Measurements from ENCODE around the gene CIRBP.

The CIRBP gene

GRCh38 chr19:1277061-1277460 is 7.9 kb downstream of the CIRBP start:
- TF ChIP-seq EP300 (IDR thresholded peaks at IDR 0.05; ENCODE audit: borderline replicate concordance) = no peak
- 0 out of 2 replicates have a peak, but pooled peaks have one; percentile 14 for TF ChIP-seq REST (IDR thresholded peaks at IDR 0.05; ENCODE audit: low read depth)

DNA sequence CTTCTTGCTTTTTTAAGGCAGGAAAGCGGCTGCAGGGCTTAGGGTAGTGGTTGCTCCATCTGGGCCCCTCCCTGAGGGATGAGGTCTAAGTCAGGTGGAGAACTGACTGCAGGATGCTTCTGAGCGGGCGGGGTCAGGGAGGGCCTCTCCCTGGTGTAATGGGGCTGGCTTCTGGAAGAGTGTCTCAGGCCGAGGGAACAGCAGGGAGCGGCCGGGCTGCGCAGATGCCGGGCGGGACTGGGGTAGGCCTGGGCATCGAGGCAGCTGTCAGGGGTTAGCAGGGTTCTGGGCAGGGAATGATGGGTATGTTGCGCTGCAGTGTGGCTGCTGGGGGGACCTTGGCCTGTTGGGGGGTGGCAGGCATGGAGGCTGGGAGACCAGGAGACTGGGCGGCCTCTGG is 8.9 kb downstream of the CIRBP start:
- TF ChIP-seq YY1 (IDR thresholded peaks at IDR 0.05; ENCODE audit: low read depth) (no peak), EP300 (IDR thresholded peaks at IDR 0.05; ENCODE audit: borderline replicate concordance) (no peak), EGR1 (IDR thresholded peaks at IDR 0.05) (no peak), FOXM1 (IDR thresholded peaks at IDR 0.05; ENCODE audit: borderline replicate concordance, low read depth) (no peak), REST (IDR thresholded peaks at IDR 0.05; ENCODE audit: low read depth) (no peak), CREB1 (IDR thresholded peaks at IDR 0.05; ENCODE audit: low read depth) (no peak), RAD21 (IDR thresholded peaks at IDR 0.05; ENCODE audit: low read depth) (no peak), ZBTB7A (IDR thresholded peaks at IDR 0.05; ENCODE audit: low read depth) (no peak), TAF1 (IDR thresholded peaks at IDR 0.05; ENCODE audit: low read depth) (no peak), NFIC (IDR thresholded peaks at IDR 0.05) (no peak)
- TF ChIP-seq, protein P1, sequence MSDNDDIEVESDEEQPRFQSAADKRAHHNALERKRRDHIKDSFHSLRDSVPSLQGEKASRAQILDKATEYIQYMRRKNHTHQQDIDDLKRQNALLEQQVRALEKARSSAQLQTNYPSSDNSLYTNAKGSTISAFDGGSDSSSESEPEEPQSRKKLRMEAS (IDR thresholded peaks at IDR 0.05) = no peak
- TF ChIP-seq, protein P2, sequence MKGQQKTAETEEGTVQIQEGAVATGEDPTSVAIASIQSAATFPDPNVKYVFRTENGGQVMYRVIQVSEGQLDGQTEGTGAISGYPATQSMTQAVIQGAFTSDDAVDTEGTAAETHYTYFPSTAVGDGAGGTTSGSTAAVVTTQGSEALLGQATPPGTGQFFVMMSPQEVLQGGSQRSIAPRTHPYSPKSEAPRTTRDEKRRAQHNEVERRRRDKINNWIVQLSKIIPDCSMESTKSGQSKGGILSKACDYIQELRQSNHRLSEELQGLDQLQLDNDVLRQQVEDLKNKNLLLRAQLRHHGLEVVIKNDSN (IDR thresholded peaks at IDR 0.05) = no peak

DNA sequence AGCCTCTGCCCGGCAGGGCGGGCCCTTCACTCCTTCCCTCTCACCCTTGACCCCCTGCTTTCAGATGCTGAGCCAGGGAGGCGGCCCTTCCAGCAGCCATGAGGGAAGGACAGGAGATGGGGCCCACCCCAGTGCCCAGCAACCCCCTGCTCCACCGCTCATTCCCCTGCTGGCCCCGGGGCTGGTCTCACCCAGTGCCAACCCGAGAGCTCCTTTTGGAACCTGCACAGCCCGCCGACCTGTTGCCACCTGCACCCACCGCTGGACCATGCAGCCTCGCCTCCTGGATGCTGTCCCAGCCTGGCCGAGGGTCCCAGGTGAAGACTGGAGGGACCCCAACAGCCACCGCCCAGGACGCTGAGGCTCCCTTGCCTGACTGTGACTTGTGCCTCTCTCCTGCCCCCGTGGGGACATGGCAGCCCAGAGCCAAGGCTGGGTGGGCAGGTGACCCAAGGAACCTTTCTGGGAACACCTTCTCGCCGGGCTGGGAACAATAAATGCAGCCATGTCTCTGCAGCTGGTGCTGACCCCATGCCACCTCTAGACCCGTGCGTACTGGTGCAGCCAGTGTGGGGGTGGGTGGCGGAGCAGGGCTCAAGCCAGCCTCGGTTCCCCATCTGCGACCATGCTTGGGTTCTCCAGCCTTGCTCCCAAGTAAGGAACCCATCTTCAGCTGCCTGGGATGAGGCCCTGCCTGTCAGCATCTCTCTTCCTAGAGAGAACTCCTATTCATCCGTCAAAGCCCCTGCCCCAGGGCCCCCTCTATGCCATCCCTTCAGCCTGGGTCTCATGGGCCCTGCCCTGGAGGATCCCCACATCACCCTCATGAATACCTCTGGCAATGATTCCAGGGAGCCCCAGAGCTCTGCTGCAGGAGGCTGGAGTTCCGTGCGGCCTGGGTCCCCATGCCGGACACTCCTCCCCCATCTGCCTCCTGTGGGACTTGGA is 9.9 kb downstream of the CIRBP start:
- TF ChIP-seq, protein P2 (IDR thresholded peaks at IDR 0.05) = no peak
- TF ChIP-seq REST (IDR thresholded peaks at IDR 0.05; ENCODE audit: low read depth) = no peak
- TF ChIP-seq ZBTB7A (IDR thresholded peaks at IDR 0.05; ENCODE audit: low read depth) = no peak
- no peak for TF ChIP-seq EGR1 (IDR thresholded peaks at IDR 0.05)
- TF ChIP-seq, protein P1 (IDR thresholded peaks at IDR 0.05) = no peak
- TF ChIP-seq CEBPB (IDR thresholded peaks at IDR 0.05) = no peak
- no peak for TF ChIP-seq FOXM1 (IDR thresholded peaks at IDR 0.05; ENCODE audit: borderline replicate concordance, low read depth)
- no peak for TF ChIP-seq RAD21 (IDR thresholded peaks at IDR 0.05; ENCODE audit: low read depth)
- no peak for TF ChIP-seq TEAD4 (IDR thresholded peaks at IDR 0.05)
- no peak for TF ChIP-seq NFIC (IDR thresholded peaks at IDR 0.05)
- TF ChIP-seq TCF12 (IDR thresholded peaks at IDR 0.05; ENCODE audit: low read depth) = no peak
- no peak for TF ChIP-seq CREB1 (IDR thresholded peaks at IDR 0.05; ENCODE audit: low read depth)
- no peak for TF ChIP-seq TAF1 (IDR thresholded peaks at IDR 0.05; ENCODE audit: low read depth)
- no peak for TF ChIP-seq YY1 (IDR thresholded peaks at IDR 0.05; ENCODE audit: low read depth)
- no peak for TF ChIP-seq EP300 (IDR thresholded peaks at IDR 0.05; ENCODE audit: borderline replicate concordance)

DNA sequence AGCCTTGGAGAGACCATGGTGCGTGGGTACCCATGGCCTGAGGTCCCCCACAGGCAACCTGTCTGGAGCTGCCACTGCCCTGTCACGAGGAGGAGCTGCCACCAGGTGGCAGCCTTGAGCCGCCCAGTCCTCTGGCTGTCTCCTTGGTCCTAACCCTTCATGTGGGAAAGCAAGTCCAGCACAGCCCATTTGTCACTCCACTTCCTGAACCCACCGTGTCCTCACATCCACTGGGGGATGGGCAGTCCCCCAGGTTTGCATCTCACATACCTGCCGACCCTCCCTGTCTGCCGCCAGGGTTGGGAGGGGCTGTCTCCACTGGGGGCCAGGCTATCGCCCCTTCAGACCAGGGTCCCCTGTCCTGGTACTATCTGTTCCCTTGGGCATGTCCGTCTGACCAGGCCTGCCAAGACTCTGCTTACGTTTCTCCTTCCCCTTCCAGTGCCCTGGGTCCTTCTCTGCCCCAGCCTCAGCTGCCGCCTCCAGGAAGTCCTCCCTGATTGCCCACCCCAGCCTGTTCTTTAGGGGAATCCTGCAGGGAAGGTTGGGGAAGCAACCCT is 10.7 kb downstream of the CIRBP start:
- peak; percentile 91 for TF ChIP-seq RAD21 (IDR thresholded peaks at IDR 0.05; ENCODE audit: low read depth)
- TF ChIP-seq, protein P2 (IDR thresholded peaks at IDR 0.05) = 0 out of 2 replicates have a peak, but pooled peaks have one; percentile 10
- no peak for TF ChIP-seq NFIC (IDR thresholded peaks at IDR 0.05)
- TF ChIP-seq, protein P1 (IDR thresholded peaks at IDR 0.05) = peak; percentile 30; the same call in 1 of the 2 replicates
- TF ChIP-seq YY1 (IDR thresholded peaks at IDR 0.05; ENCODE audit: low read depth) = no peak
- no peak for TF ChIP-seq TAF1 (IDR thresholded peaks at IDR 0.05; ENCODE audit: low read depth)
- no peak for TF ChIP-seq ZBTB7A (IDR thresholded peaks at IDR 0.05; ENCODE audit: low read depth)
- TF ChIP-seq CEBPB (IDR thresholded peaks at IDR 0.05) = no peak
- TF ChIP-seq CREB1 (IDR thresholded peaks at IDR 0.05; ENCODE audit: low read depth) = no peak
- no peak for TF ChIP-seq REST (IDR thresholded peaks at IDR 0.05; ENCODE audit: low read depth)
- no peak for TF ChIP-seq FOXM1 (IDR thresholded peaks at IDR 0.05; ENCODE audit: borderline replicate concordance, low read depth)
- TF ChIP-seq TCF12 (IDR thresholded peaks at IDR 0.05; ENCODE audit: low read depth) = no peak
- no peak for TF ChIP-seq EGR1 (IDR thresholded peaks at IDR 0.05)
- no peak for TF ChIP-seq TEAD4 (IDR thresholded peaks at IDR 0.05)
- no peak for TF ChIP-seq EP300 (IDR thresholded peaks at IDR 0.05; ENCODE audit: borderline replicate concordance)

Measured in Ishikawa (cell line).